Suprapubic skin (tissue), 3 donors: ENCODE data around the gene KANK4.

Experiments
- CTCF ChIP-seq, 2 donors: fragments of 200-600 bp in 1 of 2; fragments of 450-650 bp in 1 of 2; sonication (generic) in 1 of 2; IDR thresholded peaks; one replicate each; pipeline ENCODE4 v1.5.1; 2016 to 2019; ENCODE audit warnings: antibody characterized with exemption in 2 of 2, mild to moderate bottlenecking in 1 of 2, moderate library complexity in 1 of 2
- EP300 ChIP-seq: sonication (generic); formaldehyde crosslinking; IDR thresholded peaks from one replicate; pipeline ENCODE4 v1.6.1; 2017; ENCODE audit warnings: antibody characterized with exemption

GRCh38 chr1:62318756-62319544 is at the start of gene KANK4:
- TF ChIP-seq EP300 (no peak), CTCF (IDR thresholded peaks at IDR 0.05) (no peak)
